Common myeloid progenitor, CD34-positive (primary cell): ENCODE measurements around the gene NAB1.

Experiments used
- CTCF ChIA-PET: fragments of 350-600 bp; sonication (Branson Sonifier 250); formaldehyde crosslinking; loops from one replicate; lab custom pipeline; 2021; ENCODE audit warnings: antibody characterized with exemption; lab: Charles Lee
- POLR2A ChIA-PET: fragments of 350-600 bp; sonication (Branson Sonifier 250); formaldehyde crosslinking; loops from one replicate; lab custom pipeline; 2021; ENCODE audit warnings: antibody characterized with exemption; lab: Charles Lee
- DNase-seq, 3 donors: peaks; one replicate each; pipeline versions ENCODE4 v3.0.0 to v3.0.0-alpha.2; 2013
- H3K27ac ChIP-seq, 2 experiments: 1 replicate in 1 of 2; 2 replicates in 1 of 2; pipeline ENCODE4 v1.7.0; 2013; ENCODE audit warnings: inconsistent platforms in 2 of 2, low read length in 2 of 2, mild to moderate bottlenecking in 2 of 2, low read depth in 1 of 2, moderate library complexity in 1 of 2; ENCODE audit not compliant: severe bottlenecking in 2 of 2, insufficient read depth in 1 of 2, poor library complexity in 1 of 2
- H3K27me3 ChIP-seq, 5 experiments: replicated peaks in 2 of 5; 1 replicate in 3 of 5; 2 replicates in 2 of 5; pipeline versions ENCODE4 v1.6.1 to v1.7.0; 2013; ENCODE audit warnings: low read length in 4 of 5, mild to moderate bottlenecking in 2 of 5, moderate library complexity in 2 of 5, inconsistent platforms in 1 of 5; ENCODE audit not compliant: insufficient read depth in 5 of 5, control insufficient read depth in 4 of 5
- H3K36me3 ChIP-seq, 4 experiments: 1 replicate in 2 of 4; 2 replicates in 2 of 4; pipeline versions ENCODE4 v1.6.1 to v1.7.0; 2013; ENCODE audit warnings: low read length in 3 of 4, control low read depth in 1 of 4, mild to moderate bottlenecking in 1 of 4; ENCODE audit not compliant: control insufficient read depth in 4 of 4, insufficient read depth in 4 of 4
- H3K4me1 ChIP-seq, 4 experiments: 1 replicate in 3 of 4; 2 replicates in 1 of 4; pipeline versions ENCODE4 v1.6.1 to v1.7.1; 2013; ENCODE audit warnings: low read length in 3 of 4, mild to moderate bottlenecking in 3 of 4, control low read depth in 1 of 4, inconsistent platforms in 1 of 4, moderate library complexity in 1 of 4; ENCODE audit not compliant: control insufficient read depth in 4 of 4, insufficient read depth in 4 of 4; ENCODE audit errors: control extremely low read depth in 1 of 4
- H3K4me3 ChIP-seq, 7 experiments: 1 replicate in 4 of 7; 2 replicates in 3 of 7; pipeline versions ENCODE4 v1.5.1 to v1.7.0; 2013; ENCODE audit warnings: mild to moderate bottlenecking in 7 of 7, low read length in 6 of 7, moderate library complexity in 6 of 7, inconsistent platforms in 2 of 7, low read depth in 2 of 7, control low read depth in 1 of 7; ENCODE audit not compliant: insufficient read depth in 4 of 7, control insufficient read depth in 1 of 7; ENCODE audit errors: extremely low read depth in 1 of 7
- H3K9me3 ChIP-seq, 5 experiments: 1 replicate in 4 of 5; 2 replicates in 1 of 5; pipeline versions ENCODE4 v1.6.1 to v1.7.1; 2013; ENCODE audit warnings: low read length in 4 of 5, mild to moderate bottlenecking in 2 of 5, inconsistent platforms in 1 of 5, low read depth in 1 of 5, moderate library complexity in 1 of 5; ENCODE audit not compliant: control insufficient read depth in 4 of 5, insufficient read depth in 2 of 5; ENCODE audit errors: control extremely low read depth in 1 of 5
- WGBS: methylation state at CpG from one replicate; pipeline ENCODE4 v1.1.5; 2013; ENCODE audit not compliant: insufficient coverage; 5-methylcytosine and 5-hydroxymethylcytosine counted together

NAB1 gene

GRCh38 chr2:190717306-190717705, 68.4 kb downstream of the NAB1 start:
- peaks cover 0 to 3% (median 1%) of the 10 kb centered on the region in 4 experiments for H3K4me1 ChIP-seq
- DNase-seq, result peak in 2 of 3 donors; percentile 49 to 65
- no peak overlapping the region for H3K4me3 ChIP-seq
- WGBS, result no CpG with 5 or more reads among the region's 3 CpGs
- ChIA-PET POLR2A (no interaction called here), CTCF (no interaction called here)
- no peaks in the 10 kb centered on the region for H3K9me3 ChIP-seq
- no peaks in the 10 kb centered on the region for H3K27me3 ChIP-seq
- H3K27ac ChIP-seq, result no peak overlapping the region
- H3K36me3 ChIP-seq, result no peaks in the 10 kb centered on the region

GRCh38 chr2:190717764-190718651, 69.1 kb downstream of the NAB1 start:
- Histone ChIP-seq H3K27ac (no peak overlapping the region), H3K4me3 (no peak overlapping the region), H3K36me3 (no peaks in the 10 kb centered on the region), H3K27me3 (no peaks in the 10 kb centered on the region), H3K4me1 (peaks cover 0 to 3% (median 1%) of the 10 kb centered on the region in 4 experiments), H3K9me3 (no peaks in the 10 kb centered on the region)
- WGBS, result 93% methylated on average over 15 of the region's 15 CpGs
- ChIA-PET CTCF (no interaction called here), POLR2A (no interaction called here)
- DNase-seq, result peak in 2 of 3 donors; percentile 16 to 37

GRCh38 chr2:190718652-190719526, 70.0 kb downstream of the NAB1 start:
- Histone ChIP-seq H3K36me3 (no peaks in the 10 kb centered on the region), H3K27ac (no peak overlapping the region), H3K27me3 (no peaks in the 10 kb centered on the region), H3K4me1 (no peaks in the 10 kb centered on the region), H3K4me3 (no peak overlapping the region), H3K9me3 (no peaks in the 10 kb centered on the region)
- 83% methylated on average over 6 of the region's 7 CpGs for WGBS
- peak in 2 of 3 donors; percentile 28 to 33 for DNase-seq
- ChIA-PET POLR2A (no interaction called here), CTCF (interaction anchor here (0.8 kb wide), 1 partner anchor 9 kb away, joined by 3 read pairs; no protein-coding TSS in a partner anchor)

- no peaks in the 10 kb centered on the region for H3K36me3 ChIP-seq
- H3K27ac ChIP-seq, result no peak overlapping the region
- H3K4me3 ChIP-seq, result no peak overlapping the region
- no peaks in the 10 kb centered on the region for H3K27me3 ChIP-seq
- ChIA-PET CTCF (no interaction called here), POLR2A (interaction anchor here (0.6 kb wide), 1 partner anchor 328 kb away, joined by 3 read pairs; no protein-coding TSS in a partner anchor)
- H3K4me1 ChIP-seq, result no peaks in the 10 kb centered on the region
- no peaks in the 10 kb centered on the region for H3K9me3 ChIP-seq
- 96% methylated on average over 5 of the region's 6 CpGs for WGBS
- DNase-seq, result no peak
Measured at GRCh38 chr2:190720276-190720675, 71.4 kb downstream of the NAB1 start.

GRCh38 chr2:190720691-190721090, 71.8 kb downstream of the NAB1 start:
- no peak for DNase-seq
- H3K36me3 ChIP-seq, result no peaks in the 10 kb centered on the region
- H3K27ac ChIP-seq, result no peak overlapping the region
- H3K4me1 ChIP-seq, result no peaks in the 10 kb centered on the region
- H3K9me3 ChIP-seq, result no peaks in the 10 kb centered on the region
- ChIA-PET POLR2A (no interaction called here), CTCF (no interaction called here)
- no CpG with 5 or more reads among the region's 1 CpG for WGBS
- H3K27me3 ChIP-seq, result no peaks in the 10 kb centered on the region
- H3K4me3 ChIP-seq, result no peak overlapping the region

- DNase-seq, result no peak
- Histone ChIP-seq H3K9me3 (no peaks in the 10 kb centered on the region), H3K36me3 (no peaks in the 10 kb centered on the region), H3K4me1 (no peaks in the 10 kb centered on the region), H3K27me3 (no peaks in the 10 kb centered on the region), H3K4me3 (no peak overlapping the region), H3K27ac (no peak overlapping the region)
- ChIA-PET CTCF (no interaction called here), POLR2A (interaction anchor here (0.6 kb wide), 1 partner anchor 15 kb away, joined by 3 read pairs; no protein-coding TSS in a partner anchor)
- whole genome bisulfite sequencing, result 100% methylated on average over 4 of the region's 4 CpGs
Measured at GRCh38 chr2:190722061-190722759, 73.3 kb downstream of the NAB1 start.
